GM11168 (cell line): ENCODE measurements around the gene SPANXB1.
"Not testable (repeated sequence)": the region's sequence is repeated elsewhere in the genome, so short reads cannot be mapped to it uniquely, and the experiment has no call there.

ENCODE experiments used
- in situ Hi-C: fragments of 300-500 bp; cut with MboI; formaldehyde crosslinking; loops from one replicate; pipeline ENCODE4 v1.12.0; 2022; ENCODE audit warnings: low sequenced_read_pairs; ENCODE audit not compliant: unreplicated experiment

SPANXB1 gene

GRCh38 chrX:141002568-141002967, at the start of gene SPANXB1:
Gene SPANXB1 (plus strand): TSS chrX:141002594. CDS start chrX:141002694, 100 bp downstream.
- in situ Hi-C loops: not testable (repeated sequence)

- in situ Hi-C loops: no loop called here
Observed at GRCh38 chrX:140967036-140967435, 35.4 kb upstream of the SPANXB1 start.

GRCh38 chrX:140971099-140971795, 31.1 kb upstream of the SPANXB1 start:
- in situ Hi-C loops: no loop called here

GRCh38 chrX:140975472-140975871, 26.9 kb upstream of the SPANXB1 start:
- in situ Hi-C loops: no loop called here

GRCh38 chrX:140980271-140980670, 22.1 kb upstream of the SPANXB1 start:
- in situ Hi-C loops: no loop called here

- in situ Hi-C loops: no loop called here
Observed at GRCh38 chrX:140983730-140984129, 18.7 kb upstream of the SPANXB1 start.

GRCh38 chrX:141005243-141005642, 2.8 kb downstream of the SPANXB1 start:
- in situ Hi-C loops: not testable (repeated sequence)

GRCh38 chrX:141044246-141044645, 41.9 kb downstream of the SPANXB1 start:
- in situ Hi-C loops: not testable (repeated sequence)

- in situ Hi-C loops: not testable (repeated sequence)
Observed at GRCh38 chrX:141049878-141050277, 47.5 kb downstream of the SPANXB1 start.

GRCh38 chrX:141052098-141052497, 49.7 kb downstream of the SPANXB1 start:
- in situ Hi-C loops: not testable (repeated sequence)
